Epithelial cell of esophagus (primary cell): ENCODE results near the gene TXNL1.

Experiments used
- DNase-seq: peaks from one replicate; pipeline ENCODE4 v3.0.0; 2010; ENCODE audit warnings: low read depth
- H3K4me3 ChIP-seq: 2 replicates; pipeline ENCODE4 v1.5.1; 2011; ENCODE audit warnings: mild to moderate bottlenecking, low read length, control low read depth
- CTCF ChIP-seq: IDR thresholded peaks from 2 replicates; pipeline ENCODE4 v1.5.1; 2011; ENCODE audit warnings: low read depth, mild to moderate bottlenecking, low read length, control low read depth, inconsistent platforms; ENCODE audit not compliant: insufficient read depth; ENCODE audit errors: missing control alignments

The TXNL1 gene

GRCh38 chr18:56635007-56635406 is 3.4 kb downstream of the TXNL1 start:
- no peak for TF ChIP-seq CTCF
- DNase-seq = no peak
- no peak overlapping the region for H3K4me3 ChIP-seq

DNA sequence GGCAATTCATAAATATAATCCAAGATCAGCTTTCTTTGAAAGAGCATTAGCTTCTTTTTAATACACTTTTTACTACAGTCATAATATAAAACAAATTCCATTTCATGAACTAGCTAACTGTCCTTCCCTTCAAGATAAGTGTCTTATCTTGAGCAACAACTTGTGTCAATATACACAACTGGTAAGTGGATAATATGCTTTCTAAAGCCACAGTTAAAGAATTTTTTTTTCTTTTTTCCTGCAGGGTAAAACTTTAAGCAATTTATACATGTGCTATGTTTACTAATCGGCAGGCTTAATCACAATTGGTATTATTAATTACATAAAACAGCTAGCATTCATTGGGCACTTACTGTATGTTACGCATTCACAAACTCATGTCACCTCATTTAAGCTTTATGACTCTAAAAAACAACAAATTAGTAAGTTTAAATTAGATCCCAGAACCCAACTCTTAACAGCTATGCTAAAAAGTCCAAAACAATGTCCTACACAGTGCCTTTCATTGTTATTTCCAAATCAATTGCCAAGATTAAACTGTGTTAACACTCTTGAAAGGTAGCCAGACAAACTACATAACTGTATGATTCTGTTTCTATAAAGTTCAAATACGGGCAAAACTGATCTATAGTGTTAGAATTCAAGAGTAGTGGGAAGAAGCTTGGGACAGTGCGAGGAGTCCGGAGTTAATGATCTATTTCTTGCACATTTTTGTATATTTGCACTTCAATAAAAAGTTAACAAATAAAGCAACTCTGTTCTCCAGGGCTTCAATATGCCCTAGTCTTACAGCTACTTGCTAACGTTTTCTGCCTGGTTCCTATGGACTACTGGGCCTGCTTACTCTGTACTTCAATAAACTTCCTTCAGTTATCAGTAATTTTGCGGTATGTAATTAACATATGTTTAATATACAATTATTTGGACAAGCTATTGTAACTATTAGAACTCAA is 6.0 kb downstream of the TXNL1 start:
- DNase-seq = no peak
- TF ChIP-seq CTCF = no peak
- H3K4me3 ChIP-seq = no peak overlapping the region

GRCh38 chr18:56627991-56628390 is 10.4 kb downstream of the TXNL1 start:
- no peak for TF ChIP-seq CTCF
- no peak overlapping the region for H3K4me3 ChIP-seq
- no peak for DNase-seq

GRCh38 chr18:56615738-56616520 is 22.5 kb downstream of the TXNL1 start:
- H3K4me3 ChIP-seq = no peak overlapping the region
- DNase-seq = no peak
- TF ChIP-seq CTCF = no peak

DNA sequence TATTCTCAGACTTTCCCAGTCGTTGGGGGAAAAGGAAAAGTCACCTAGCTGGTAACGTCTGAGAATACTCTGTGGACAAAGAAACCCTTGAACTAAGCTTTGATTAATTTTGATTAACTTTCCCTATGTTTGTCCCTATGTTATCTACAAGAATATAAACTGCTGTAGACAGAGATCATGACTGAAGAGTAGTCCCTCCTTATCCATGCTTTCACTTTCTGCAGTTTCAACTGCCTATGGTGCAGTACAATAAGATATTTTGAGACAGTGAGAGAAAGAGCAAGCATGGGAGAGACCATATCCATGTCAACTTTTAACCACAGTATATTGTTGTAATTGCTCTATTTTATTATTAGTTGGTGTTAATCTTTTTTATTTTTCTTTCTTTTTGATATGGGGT is 31.8 kb downstream of the TXNL1 start:
- TF ChIP-seq CTCF = no peak
- no peak overlapping the region for H3K4me3 ChIP-seq

DNA sequence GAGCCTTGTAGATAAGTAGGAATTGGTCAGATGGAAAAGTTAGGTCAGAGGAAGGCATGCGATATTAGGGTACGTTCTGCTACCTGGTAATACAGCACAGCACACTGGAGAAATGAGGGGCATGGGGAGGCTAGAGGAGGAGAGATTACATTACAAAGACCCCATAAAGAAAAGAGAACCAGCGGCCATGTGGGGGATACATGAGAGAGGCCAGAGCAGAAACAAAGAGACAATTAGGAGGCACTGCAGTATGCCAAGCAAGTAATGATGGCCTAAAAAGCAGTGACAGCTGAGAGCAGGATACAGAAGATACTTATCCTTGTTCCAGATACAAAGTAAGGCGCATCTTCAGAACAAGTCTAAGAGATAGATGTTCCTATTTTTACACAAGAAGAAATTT is 40.0 kb downstream of the TXNL1 start:
- TF ChIP-seq CTCF = no peak
- DNase-seq = no peak
- no peak overlapping the region for H3K4me3 ChIP-seq

More for the DNA sequence above, 31.8 kb downstream of the TXNL1 start:
- DNase-seq = no peak
